Thyroid gland (tissue), 4 donors: ENCODE data around the gene C9orf50. TPM values are rescaled to one million over a fixed set of nuclear protein-coding genes. Genes with fewer than 3 reads are reported as not detected.

ENCODE experiments used
- DNase-seq, 2 donors: peaks; one replicate each; pipeline ENCODE4 v3.0.0-alpha.2; 2019
- H3K27ac ChIP-seq, 3 donors: fragments of 200-600 bp; sonication (generic); 1 replicate in 2 of 3; 2 replicates in 1 of 3; pipeline ENCODE4 v1.5.1; 2016 to 2019; ENCODE audit warnings: mild to moderate bottlenecking in 1 of 3, moderate library complexity in 1 of 3
- H3K27me3 ChIP-seq: fragments of 200-600 bp; sonication (generic); one replicate; pipeline ENCODE4 v1.5.1; 2019
- H3K36me3 ChIP-seq, 2 donors: fragments of 200-600 bp; sonication (generic); one replicate each; pipeline ENCODE4 v1.5.1; 2016 to 2019
- H3K4me1 ChIP-seq, 2 donors: fragments of 200-600 bp; sonication (generic); one replicate each; pipeline ENCODE4 v1.5.1; 2017 to 2019
- H3K4me3 ChIP-seq, 3 donors: fragments of 200-600 bp; sonication (generic); replicated peaks in 1 of 3; 1 replicate in 2 of 3; 2 replicates in 1 of 3; pipeline ENCODE4 v1.5.1; 2016; ENCODE audit warnings: mild to moderate bottlenecking in 1 of 3
- H3K9me3 ChIP-seq: fragments of 200-600 bp; sonication (generic); one replicate; pipeline ENCODE4 v1.5.1; 2017
- CTCF ChIP-seq, 6 experiments: fragments of 200-600 bp in 3 of 6; fragments of 450-650 bp in 3 of 6; sonication (generic) in 3 of 6; IDR thresholded peaks; one replicate each; pipeline ENCODE4 v1.5.1; 2016 to 2019; ENCODE audit warnings: antibody characterized with exemption in 6 of 6, mild to moderate bottlenecking in 2 of 6, inconsistent platforms in 1 of 6, moderate library complexity in 1 of 6
- POLR2A ChIP-seq, 2 donors: fragments of 450-650 bp; IDR thresholded peaks; one replicate each; pipeline ENCODE4 v1.6.1; 2017; ENCODE audit warnings: antibody characterized with exemption in 2 of 2, mild to moderate bottlenecking in 2 of 2, moderate library complexity in 1 of 2
- WGBS, 2 donors: methylation state at CpG; one replicate each; pipeline ENCODE4 v1.1.5; 2017; 5-methylcytosine and 5-hydroxymethylcytosine counted together
- intact Hi-C: fragments of 100-400 bp; cut with DNase I; formaldehyde crosslinking; loops from one replicate; pipeline ENCODE4 v1.15.1; 2023
- total RNA-seq, 4 donors: library from RNA; depleted of rRNA; stranded (reverse); fragments of >200 nt; gene quantifications; one replicate each; pipeline ENCODE4 v1.2.3, GENCODE V29; 2016

C9orf50 gene
- total RNA-seq, 4 donors from 2014 or later = not detected

DNA sequence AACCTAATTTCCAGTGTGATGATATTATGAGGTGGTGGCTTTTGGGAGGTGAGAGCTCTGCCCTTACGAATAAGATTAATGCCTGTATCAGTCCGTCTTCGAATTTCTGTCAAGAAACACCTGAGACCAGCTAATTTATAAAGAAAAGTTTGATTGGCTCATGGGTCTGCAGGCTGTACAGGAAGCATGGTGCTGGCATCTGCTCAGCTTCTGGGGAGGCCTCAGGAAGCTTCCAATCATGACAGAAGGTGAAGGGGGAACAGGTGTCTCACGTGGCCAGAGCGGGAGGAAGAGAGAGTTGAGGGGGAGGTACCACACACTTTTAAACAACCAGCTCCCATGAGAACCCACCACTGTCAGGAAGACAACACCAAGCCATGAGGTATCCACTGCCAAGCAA lies 46.9 kb downstream of the C9orf50 start:
- Histone ChIP-seq H3K4me1 (peaks cover 14 to 27% of the 10 kb centered on the region in 2 donors), H3K9me3 (no peaks in the 10 kb centered on the region), H3K36me3 (no peaks in the 10 kb centered on the region), H3K4me3 (no peak overlapping the region), H3K27me3 (no peaks in the 10 kb centered on the region), H3K27ac (no peak overlapping the region)
- TF ChIP-seq CTCF (IDR thresholded peaks at IDR 0.05) = no peak
- DNase-seq = no peak
- WGBS, 2 donors = 95 to 98% methylated on average over 5 of the region's 5 CpGs
- intact Hi-C loops = no loop called here

- Histone ChIP-seq H3K27me3 (no peaks in the 10 kb centered on the region), H3K9me3 (no peaks in the 10 kb centered on the region), H3K4me3 (no peak overlapping the region), H3K4me1 (peaks cover 22 to 41% of the 10 kb centered on the region in 2 donors), H3K36me3 (no peaks in the 10 kb centered on the region), H3K27ac (no peak overlapping the region)
- 93 to 96% methylated on average over 10 of the region's 10 CpGs for WGBS, 2 donors
- intact Hi-C loops = no loop called here
- TF ChIP-seq POLR2A (IDR thresholded peaks at IDR 0.05) (no peak), CTCF (IDR thresholded peaks at IDR 0.05) (no peak)
- peak in 1 of 2 donors; percentile 4 for DNase-seq
Observed at GRCh38 chr9:129572517-129572916, 48.4 kb downstream of the C9orf50 start.

GRCh38 chr9:129572052-129572425 lies 48.9 kb downstream of the C9orf50 start:
- WGBS, 2 donors = 96 to 97% methylated on average over 5 to 6 of the region's 7 CpGs
- no peak overlapping the region for H3K4me3 ChIP-seq

GRCh38 chr9:129571298-129572051 lies 49.4 kb downstream of the C9orf50 start:
- H3K27me3 ChIP-seq = no peaks in the 10 kb centered on the region
- peak overlapping the region; percentile 64 to 92 (median 85) for H3K27ac ChIP-seq
- no peaks in the 10 kb centered on the region for H3K9me3 ChIP-seq
- peak in 1 of 2 donors; percentile 12 for DNase-seq
- H3K36me3 ChIP-seq = no peaks in the 10 kb centered on the region
- intact Hi-C loops = no loop called here
- WGBS, 2 donors = 79 to 92% methylated on average over 13 of the region's 13 CpGs
- TF ChIP-seq POLR2A (IDR thresholded peaks at IDR 0.05) (no peak), CTCF (IDR thresholded peaks at IDR 0.05) (no peak)
- peaks cover 22 to 43% of the 10 kb centered on the region in 2 donors for H3K4me1 ChIP-seq
- H3K4me3 ChIP-seq = no peak overlapping the region

More at GRCh38 chr9:129572052-129572425, 48.9 kb downstream of the C9orf50 start:
- DNase-seq = no peak
- Histone ChIP-seq H3K9me3 (no peaks in the 10 kb centered on the region), H3K27ac (no peak overlapping the region), H3K27me3 (no peaks in the 10 kb centered on the region), H3K36me3 (no peaks in the 10 kb centered on the region), H3K4me1 (peaks cover 22 to 43% of the 10 kb centered on the region in 2 donors)
- intact Hi-C loops = no loop called here
- TF ChIP-seq POLR2A (IDR thresholded peaks at IDR 0.05) (no peak), CTCF (IDR thresholded peaks at IDR 0.05) (no peak)

DNA sequence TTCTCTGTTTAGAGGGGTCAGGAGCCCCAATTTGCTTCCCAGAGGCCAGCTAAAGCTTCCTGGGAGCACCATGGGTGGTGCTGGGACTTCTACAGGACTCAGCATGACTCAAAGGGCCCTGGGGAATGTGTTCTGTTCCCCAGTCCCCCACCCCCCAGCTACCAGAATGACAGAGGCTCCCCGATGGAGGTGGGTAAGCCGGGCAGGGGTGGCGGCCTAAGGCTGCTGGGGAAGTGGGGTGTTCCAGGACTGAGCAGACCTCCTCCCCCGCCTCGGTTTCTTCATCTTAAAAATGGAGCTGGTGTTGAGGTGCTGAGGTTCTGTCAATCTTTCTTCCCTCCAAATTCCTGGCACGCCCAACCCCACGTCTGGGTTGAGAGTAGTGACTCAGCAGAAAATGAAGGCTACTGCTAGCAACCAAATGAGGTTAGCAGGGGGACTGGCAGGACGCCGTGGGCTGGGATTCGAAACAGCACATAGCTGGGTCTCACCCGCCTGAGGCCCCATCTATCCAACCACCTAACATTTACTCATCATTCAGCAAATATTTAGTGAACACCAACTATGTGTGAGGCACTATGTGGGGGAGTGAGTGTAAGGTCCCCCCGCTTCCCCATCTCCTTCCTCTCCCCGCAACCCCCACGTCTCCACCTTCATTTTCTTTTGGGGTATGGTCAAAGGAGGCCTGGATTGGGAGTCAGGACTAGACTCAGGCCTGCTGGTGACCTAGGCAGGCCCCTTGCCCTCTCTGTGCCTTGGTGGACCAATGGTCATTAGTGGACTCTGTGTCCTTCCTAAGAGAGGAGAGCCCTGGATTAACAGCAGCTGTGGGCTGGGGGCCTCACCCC lies 50.2 kb downstream of the C9orf50 start:
- TF ChIP-seq POLR2A (IDR thresholded peaks at IDR 0.05) = peak in 1 of 2 donors; percentile 11
- TF ChIP-seq CTCF (IDR thresholded peaks at IDR 0.05) = no peak
- intact Hi-C loops = no loop called here
- H3K4me3 ChIP-seq = no peak overlapping the region
- no peaks in the 10 kb centered on the region for H3K27me3 ChIP-seq
- H3K36me3 ChIP-seq = no peaks in the 10 kb centered on the region
- 72 to 74% methylated on average over 14 of the region's 14 CpGs for WGBS, 2 donors
- peak overlapping the region; percentile 64 to 92 (median 85) for H3K27ac ChIP-seq
- H3K4me1 ChIP-seq = peaks cover 22 to 43% of the 10 kb centered on the region in 2 donors
- DNase-seq = peak; percentile 72 to 73
- no peaks in the 10 kb centered on the region for H3K9me3 ChIP-seq
